Heart right ventricle (tissue), 16 donors: Measurements from ENCODE around the gene NRP2. TPM values are rescaled to one million over a fixed set of nuclear protein-coding genes. Genes with fewer than 3 reads are reported as not detected.
A peak's percentile ranks its signal among the peaks of the same experiment; 100 is the strongest.

Source experiments
- ATAC-seq, 8 donors: fragments of 200-7000 bp; cut with Tn5 transposase; one replicate each; pipeline ENCODE4 v1.9.1; 2020; ENCODE audit warnings: mild to moderate bottlenecking in 8 of 8, moderate library complexity in 8 of 8, moderate number of reproducible peaks in 1 of 8
- DNase-seq, 2 donors: peaks; one replicate each; pipeline ENCODE4 v3.0.0-alpha.2; 2020
- H3K27ac ChIP-seq, 10 donors: fragments of 200-600 bp; sonication (generic) in 2 of 10; one replicate each; pipeline versions ENCODE4 v1.5.0 to v1.8.0; 2020 to 2022; ENCODE audit warnings: mild to moderate bottlenecking in 3 of 10
- H3K27me3 ChIP-seq, 7 donors: fragments of 200-600 bp; one replicate each; pipeline ENCODE4 v1.8.0; 2021 to 2022; ENCODE audit warnings: mild to moderate bottlenecking in 2 of 7
- H3K36me3 ChIP-seq, 9 donors: fragments of 200-600 bp; sonication (generic) in 1 of 9; one replicate each; pipeline versions ENCODE4 v1.5.0 to v1.8.0; 2020 to 2022; ENCODE audit warnings: mild to moderate bottlenecking in 2 of 9
- H3K4me1 ChIP-seq, 9 donors: fragments of 200-600 bp; sonication (generic) in 1 of 9; one replicate each; pipeline versions ENCODE4 v1.5.0 to v1.8.0; 2020 to 2022; ENCODE audit warnings: mild to moderate bottlenecking in 4 of 9
- H3K4me3 ChIP-seq, 10 donors: fragments of 200-600 bp; sonication (generic) in 2 of 10; one replicate each; pipeline versions ENCODE4 v1.5.0 to v1.8.0; 2020 to 2022; ENCODE audit warnings: mild to moderate bottlenecking in 7 of 10, moderate library complexity in 2 of 10
- H3K9me3 ChIP-seq, 11 donors: fragments of 200-600 bp in 10 of 11; sonication (generic) in 2 of 11; one replicate each; pipeline versions ENCODE4 v1.5.0 to v1.8.0; 2013 to 2022; ENCODE audit warnings: mild to moderate bottlenecking in 2 of 11, control low read depth in 1 of 11, moderate library complexity in 1 of 11
- WGBS, 2 donors: extraction: QIAGEN DNeasy Blood & Tissue Kit; methylation state at CpG; one replicate each; pipeline ENCODE4 v1.1.7; 2013; ENCODE audit warnings: inconsistent platforms in 1 of 2; 5-methylcytosine and 5-hydroxymethylcytosine counted together
- intact Hi-C, 10 donors: fragments of 100-400 bp; cut with DNase I; formaldehyde crosslinking; loops; one replicate each; pipeline versions ENCODE4 v1.11.1 to v1.14.2; 2022
- polyA plus RNA-seq, 2 donors: library from polyadenylated mRNA; stranded (reverse); fragments of 200-250 nt; gene quantifications; one replicate each; pipeline ENCODE4 v1.2.3, GENCODE V29; 2013
- total RNA-seq, 10 donors: library from RNA; stranded (reverse); fragmentation: NEBNext Ultra II Directional in 3 of 10; extraction: Animal tissue kit (Norgen Biotek cat#: 25700) in 3 of 10; gene quantifications; one replicate each; pipeline versions ENCODE4 v1.2.1 to v1.2.4, GENCODE V29; 2021 to 2023
- TF ChIP-seq, protein P1 (sequence below), 9 donors: fragments of 200-600 bp; sonication (generic) in 2 of 9; IDR thresholded peaks; one replicate each; pipeline versions ENCODE4 v1.5.0 to v1.8.0; 2021 to 2022; ENCODE audit warnings: antibody characterized with exemption in 9 of 9, mild to moderate bottlenecking in 5 of 9, moderate library complexity in 1 of 9
- donor health status: Arrhythmogenic right ventricular cardiomyopathy.
- donor health status: ischemic (EF 13 %, LVEDD 7.1; RV severe dilation, severe dysfunction).
- donor health status: healthy with polysubstance abuse.
- donor health status: DM: no; HTN: yes; CAD: no.
- donor health status: DM: no; HTN: no; CAD: no.
- donor health status: ischemic (EF 25% LVEDD 6.9; RV normal size, moderate dysfunction).
- donor health status: ischemic (EF 25% LVEDD 5.7; RV mildly dilated, moderate dysfunction).
- donor health status: healthy.
- donor health status: DM: yes; HTN: yes; CAD: no.
- donor health status: Ischemic cardiomyopathy.
- donor health status: ischemic (EF 35%, LVEDD 5.7; RV mildly dilated, moderate dysfunction).
- donor health status: nonischemic (EF 11% LVEDD 7.7; RV severe dilation, severe dysfunction).
- donor health status: DM: yes; HTN: yes; CAD: no.
- donor health status: PGD.
- donor health status: ischemic (EF 29% LVEDD 5.4; RV normal size, mild dysfunction).
- donor health status: nonischemic (EF 23%, LVEDD 6.1; RV moderate dilation, normal function).

Gene NRP2
- total and polyA plus RNA-seq, 12 donors = 2.5 to 29.4 (median 8.6) TPM

DNA sequence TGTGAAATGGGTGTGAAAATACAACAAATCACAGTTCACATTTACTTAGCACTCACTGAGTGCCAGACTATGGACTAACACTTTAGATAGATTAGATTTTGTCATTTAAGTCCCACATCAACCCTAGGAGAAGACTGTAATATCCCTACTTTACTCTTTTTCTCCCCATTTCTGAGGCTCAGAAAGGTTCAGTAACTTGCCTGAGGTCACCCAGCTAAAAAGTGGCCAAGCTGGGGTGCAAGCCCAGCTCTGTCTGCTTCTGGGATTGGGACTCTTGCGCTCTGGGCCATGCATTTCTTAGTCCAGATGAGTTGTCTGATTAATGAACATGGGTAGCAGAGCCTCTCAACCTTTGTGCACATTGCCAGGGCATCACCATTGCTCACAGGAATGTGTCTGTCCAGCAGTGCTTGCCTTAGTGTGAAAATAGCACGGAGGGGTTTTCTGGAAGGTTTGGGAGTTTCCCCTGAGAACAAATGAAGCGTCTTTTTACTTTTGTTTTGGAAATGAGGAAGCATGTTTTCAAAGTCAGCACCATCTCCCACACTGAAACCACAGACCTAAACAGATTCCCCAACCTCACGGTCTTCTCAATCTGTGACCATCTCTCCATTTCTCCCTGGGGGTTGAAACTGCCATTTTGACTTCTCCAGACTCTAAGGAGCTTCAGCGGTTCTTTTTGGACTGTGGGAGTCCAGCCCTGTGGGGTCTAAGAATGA lies 31.9 kb downstream of the NRP2 start:
- peaks cover 0 to 16% (median 0%) of the 10 kb centered on the region in 9 donors for H3K36me3 ChIP-seq
- ATAC-seq = peak in 6 of 8 donors; percentile 24 to 62 (median 42)
- intact Hi-C loops = no loop called here

GRCh38 chr2:205714789-205715720 lies 32.8 kb downstream of the NRP2 start:
- peaks cover 0 to 37% (median 16%) of the 10 kb centered on the region in 9 donors for H3K4me1 ChIP-seq
- 72 to 78% methylated on average over 13 of the region's 13 CpGs for WGBS, 2 donors
- H3K27ac ChIP-seq = peak overlapping the region in 7 of 10 donors; percentile 13 to 81 (median 33)
- H3K4me3 ChIP-seq = no peak overlapping the region
- ATAC-seq = peak in 7 of 8 donors; percentile 12 to 26 (median 21)
- no peaks in the 10 kb centered on the region for H3K27me3 ChIP-seq
- intact Hi-C loops = no loop called here
- H3K36me3 ChIP-seq = peaks cover 0 to 16% (median 0%) of the 10 kb centered on the region in 9 donors
- DNase-seq = no peak
- TF ChIP-seq, protein P1, sequence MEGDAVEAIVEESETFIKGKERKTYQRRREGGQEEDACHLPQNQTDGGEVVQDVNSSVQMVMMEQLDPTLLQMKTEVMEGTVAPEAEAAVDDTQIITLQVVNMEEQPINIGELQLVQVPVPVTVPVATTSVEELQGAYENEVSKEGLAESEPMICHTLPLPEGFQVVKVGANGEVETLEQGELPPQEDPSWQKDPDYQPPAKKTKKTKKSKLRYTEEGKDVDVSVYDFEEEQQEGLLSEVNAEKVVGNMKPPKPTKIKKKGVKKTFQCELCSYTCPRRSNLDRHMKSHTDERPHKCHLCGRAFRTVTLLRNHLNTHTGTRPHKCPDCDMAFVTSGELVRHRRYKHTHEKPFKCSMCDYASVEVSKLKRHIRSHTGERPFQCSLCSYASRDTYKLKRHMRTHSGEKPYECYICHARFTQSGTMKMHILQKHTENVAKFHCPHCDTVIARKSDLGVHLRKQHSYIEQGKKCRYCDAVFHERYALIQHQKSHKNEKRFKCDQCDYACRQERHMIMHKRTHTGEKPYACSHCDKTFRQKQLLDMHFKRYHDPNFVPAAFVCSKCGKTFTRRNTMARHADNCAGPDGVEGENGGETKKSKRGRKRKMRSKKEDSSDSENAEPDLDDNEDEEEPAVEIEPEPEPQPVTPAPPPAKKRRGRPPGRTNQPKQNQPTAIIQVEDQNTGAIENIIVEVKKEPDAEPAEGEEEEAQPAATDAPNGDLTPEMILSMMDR (IDR thresholded peaks at IDR 0.05) = no peak
- H3K9me3 ChIP-seq = no peaks in the 10 kb centered on the region

More for the DNA sequence above, 31.9 kb downstream of the NRP2 start:
- Histone ChIP-seq H3K27me3 (no peaks in the 10 kb centered on the region), H3K4me3 (no peak overlapping the region), H3K27ac (peak overlapping the region in 7 of 10 donors; percentile 13 to 81 (median 33)), H3K9me3 (no peaks in the 10 kb centered on the region), H3K4me1 (peaks cover 0 to 37% (median 16%) of the 10 kb centered on the region in 9 donors)
- 66 to 71% methylated on average over 5 of the region's 5 CpGs for WGBS, 2 donors
- no peak for DNase-seq
- TF ChIP-seq, protein P1 (IDR thresholded peaks at IDR 0.05) = no peak

- TF ChIP-seq, protein P1 (IDR thresholded peaks at IDR 0.05) = peak in 5 of 9 donors; percentile 8 to 33 (median 21)
- WGBS, 2 donors = 83 to 85% methylated on average over 20 of the region's 20 CpGs
- H3K36me3 ChIP-seq = peaks cover 0 to 16% (median 0%) of the 10 kb centered on the region in 9 donors
- no peaks in the 10 kb centered on the region for H3K9me3 ChIP-seq
- H3K27ac ChIP-seq = no peak overlapping the region
- no peaks in the 10 kb centered on the region for H3K27me3 ChIP-seq
- H3K4me3 ChIP-seq = no peak overlapping the region
- ATAC-seq = no peak
- intact Hi-C loops = no loop called here
- no peak for DNase-seq
- H3K4me1 ChIP-seq = peaks cover 0 to 42% (median 16%) of the 10 kb centered on the region in 9 donors
Observed at GRCh38 chr2:205715831-205716525, 33.7 kb downstream of the NRP2 start.
